Type B pancreatic cell (in vitro differentiated cells): ENCODE measurements around the gene HIP1. TPM values are rescaled to one million over a fixed set of nuclear protein-coding genes. Genes with fewer than 3 reads are reported as not detected.
"Not testable (repeated sequence)": the region's sequence is repeated elsewhere in the genome, so short reads cannot be mapped to it uniquely, and the experiment has no call there.

Source experiments
- DNase-seq: peaks from one replicate; pipeline ENCODE4 v3.0.0; 2021; ENCODE audit warnings: mixed read lengths; ENCODE audit not compliant: unreplicated experiment; ENCODE audit errors: extremely low spot score
- H3K27ac Mint-ChIP-seq: 2 replicates; pipeline ENCODE4 v1.8.0; 2021; ENCODE audit warnings: mild to moderate bottlenecking, mixed read lengths
- H3K27me3 Mint-ChIP-seq: 2 replicates; pipeline ENCODE4 v1.8.0; 2021; ENCODE audit warnings: mixed read lengths
- H3K36me3 Mint-ChIP-seq: 2 replicates; pipeline ENCODE4 v1.8.0; 2021; ENCODE audit warnings: mixed read lengths
- H3K4me1 Mint-ChIP-seq: one replicate; pipeline ENCODE4 v1.8.0; 2021; ENCODE audit warnings: mixed read lengths; ENCODE audit not compliant: unreplicated experiment
- H3K4me3 Mint-ChIP-seq: 2 replicates; pipeline ENCODE4 v1.8.0; 2021; ENCODE audit warnings: mild to moderate bottlenecking, mixed read lengths
- H3K9me3 Mint-ChIP-seq: 2 replicates; pipeline ENCODE4 v1.8.0; 2021; ENCODE audit warnings: mixed read lengths
- total RNA-seq: library from RNA; stranded (reverse); gene quantifications from 2 replicates; pipeline ENCODE4 v1.2.1, GENCODE V29; 2021; ENCODE audit warnings: low replicate concordance
- TF ChIP-seq, protein P1 (sequence below): fragments of 200-600 bp; sonication (generic); conservative IDR thresholded peaks from 2 replicates; pipeline ENCODE4 v1.5.0; 2021; ENCODE audit warnings: antibody characterized with exemption, mild to moderate bottlenecking

The HIP1 gene
- total RNA-seq, 1 donor from 2014 or later, result 33.8 TPM

DNA sequence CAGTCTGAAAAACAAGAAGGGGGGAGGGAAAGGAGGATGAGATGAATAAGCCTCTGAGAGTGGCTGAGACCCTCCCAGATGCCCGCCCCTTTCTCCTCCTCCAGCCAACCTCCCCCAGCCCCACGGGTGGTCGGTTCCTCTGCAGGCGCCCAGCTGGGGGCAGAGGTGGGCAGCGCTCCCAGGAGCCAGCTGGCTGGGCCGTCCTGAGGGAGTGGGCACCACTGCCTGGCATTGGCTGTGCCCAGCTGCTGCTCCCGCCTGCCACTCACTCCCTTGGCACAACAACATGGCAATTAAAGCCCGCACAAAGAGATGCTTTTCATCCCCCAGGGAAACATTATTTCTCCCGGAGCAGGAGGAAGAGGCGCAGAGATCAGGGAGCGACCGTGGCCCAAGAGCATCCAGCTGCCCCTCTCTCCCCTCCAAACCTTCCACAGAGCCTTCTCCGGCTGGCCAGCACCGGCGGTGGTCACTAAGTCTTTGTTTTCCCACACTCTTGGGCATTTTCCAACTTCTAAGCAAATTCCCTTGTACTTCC is 139.4 kb downstream of the HIP1 start:
- H3K4me1 Mint-ChIP-seq, result peaks cover 5% of the 10 kb centered on the region
- no peaks in the 10 kb centered on the region for H3K9me3 Mint-ChIP-seq
- H3K36me3 Mint-ChIP-seq, result peaks cover 4% of the 10 kb centered on the region
- DNase-seq, result no peak
- no peak overlapping the region for H3K27ac Mint-ChIP-seq
- peak overlapping the region; percentile 34 for H3K4me3 Mint-ChIP-seq
- TF ChIP-seq, protein P1, sequence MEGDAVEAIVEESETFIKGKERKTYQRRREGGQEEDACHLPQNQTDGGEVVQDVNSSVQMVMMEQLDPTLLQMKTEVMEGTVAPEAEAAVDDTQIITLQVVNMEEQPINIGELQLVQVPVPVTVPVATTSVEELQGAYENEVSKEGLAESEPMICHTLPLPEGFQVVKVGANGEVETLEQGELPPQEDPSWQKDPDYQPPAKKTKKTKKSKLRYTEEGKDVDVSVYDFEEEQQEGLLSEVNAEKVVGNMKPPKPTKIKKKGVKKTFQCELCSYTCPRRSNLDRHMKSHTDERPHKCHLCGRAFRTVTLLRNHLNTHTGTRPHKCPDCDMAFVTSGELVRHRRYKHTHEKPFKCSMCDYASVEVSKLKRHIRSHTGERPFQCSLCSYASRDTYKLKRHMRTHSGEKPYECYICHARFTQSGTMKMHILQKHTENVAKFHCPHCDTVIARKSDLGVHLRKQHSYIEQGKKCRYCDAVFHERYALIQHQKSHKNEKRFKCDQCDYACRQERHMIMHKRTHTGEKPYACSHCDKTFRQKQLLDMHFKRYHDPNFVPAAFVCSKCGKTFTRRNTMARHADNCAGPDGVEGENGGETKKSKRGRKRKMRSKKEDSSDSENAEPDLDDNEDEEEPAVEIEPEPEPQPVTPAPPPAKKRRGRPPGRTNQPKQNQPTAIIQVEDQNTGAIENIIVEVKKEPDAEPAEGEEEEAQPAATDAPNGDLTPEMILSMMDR, result no peak
- no peaks in the 10 kb centered on the region for H3K27me3 Mint-ChIP-seq

DNA sequence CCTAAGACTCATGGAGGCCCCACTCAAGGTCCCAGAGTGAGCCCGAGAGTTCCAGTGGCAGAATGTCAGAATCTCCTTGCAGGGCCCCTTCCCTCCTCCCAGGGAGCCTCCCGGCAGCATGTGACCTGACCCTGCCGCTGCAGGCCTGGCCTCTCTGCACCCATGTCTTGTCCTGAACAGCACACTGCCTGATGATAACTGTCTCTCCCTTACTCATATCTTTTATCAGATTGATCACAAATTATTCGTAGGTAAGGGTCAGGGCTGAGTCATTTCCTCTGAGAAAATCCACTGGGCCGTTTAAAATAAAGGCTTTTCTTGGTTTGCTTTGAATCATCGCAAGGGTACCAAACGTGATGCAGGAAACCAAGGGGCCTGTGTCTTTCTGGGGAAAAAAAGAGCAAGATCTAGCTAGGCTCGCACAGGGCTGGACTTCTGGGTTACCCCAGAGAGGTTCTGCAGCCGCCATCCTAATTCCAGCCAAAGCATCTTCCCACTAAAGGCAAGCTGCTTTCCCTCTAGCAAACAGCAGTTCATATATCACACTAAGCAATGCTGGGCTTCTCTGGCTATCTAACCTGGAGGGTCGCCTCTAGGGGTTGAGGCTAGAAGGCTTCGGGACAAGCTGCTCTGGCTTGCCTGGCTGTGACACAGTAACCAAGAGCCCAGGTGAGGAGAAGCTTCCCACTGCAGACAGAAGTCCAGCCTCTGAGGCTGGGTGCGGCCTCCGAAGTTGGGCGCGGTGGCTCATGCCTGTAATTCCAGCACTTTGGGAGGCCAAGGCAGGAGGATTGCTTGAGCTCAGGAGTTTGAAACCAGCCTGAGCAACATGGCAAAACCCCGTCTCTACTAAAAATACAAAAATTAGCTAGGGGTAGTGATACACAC is 141.8 kb downstream of the HIP1 start:
- H3K4me1 Mint-ChIP-seq, result peaks cover 10% of the 10 kb centered on the region
- H3K27ac Mint-ChIP-seq, result no peak overlapping the region
- no peak overlapping the region for H3K4me3 Mint-ChIP-seq
- no peaks in the 10 kb centered on the region for H3K27me3 Mint-ChIP-seq
- no peaks in the 10 kb centered on the region for H3K9me3 Mint-ChIP-seq
- TF ChIP-seq, protein P1, result no peak
- H3K36me3 Mint-ChIP-seq, result peaks cover 8% of the 10 kb centered on the region
- no peak for DNase-seq

DNA sequence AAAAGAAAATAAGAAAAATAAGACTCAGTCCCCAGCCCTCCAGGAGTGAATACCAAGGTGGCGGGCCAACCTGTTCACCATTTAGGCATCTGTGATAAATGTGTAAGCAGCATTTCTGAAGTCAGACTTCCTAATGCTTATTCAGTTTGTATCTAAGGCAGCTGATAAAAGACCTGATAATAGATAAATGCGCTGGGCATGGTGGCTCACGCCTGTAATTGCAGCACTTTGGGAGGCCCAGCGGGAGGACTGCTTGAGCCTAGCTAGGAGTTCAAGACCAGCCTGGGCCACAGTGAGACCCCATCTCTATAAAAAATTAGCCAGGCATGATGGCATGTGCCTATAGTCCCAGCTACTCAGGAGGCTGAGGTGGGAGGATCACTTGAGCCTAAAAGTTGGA is 143.0 kb downstream of the HIP1 start:
- Mint-ChIP-seq H3K4me1 (peaks cover 10% of the 10 kb centered on the region), H3K36me3 (peaks cover 12% of the 10 kb centered on the region), H3K4me3 (no peak overlapping the region), H3K27ac (no peak overlapping the region), H3K27me3 (no peaks in the 10 kb centered on the region), H3K9me3 (no peaks in the 10 kb centered on the region)
- TF ChIP-seq, protein P1, result no peak
- DNase-seq, result no peak

DNA sequence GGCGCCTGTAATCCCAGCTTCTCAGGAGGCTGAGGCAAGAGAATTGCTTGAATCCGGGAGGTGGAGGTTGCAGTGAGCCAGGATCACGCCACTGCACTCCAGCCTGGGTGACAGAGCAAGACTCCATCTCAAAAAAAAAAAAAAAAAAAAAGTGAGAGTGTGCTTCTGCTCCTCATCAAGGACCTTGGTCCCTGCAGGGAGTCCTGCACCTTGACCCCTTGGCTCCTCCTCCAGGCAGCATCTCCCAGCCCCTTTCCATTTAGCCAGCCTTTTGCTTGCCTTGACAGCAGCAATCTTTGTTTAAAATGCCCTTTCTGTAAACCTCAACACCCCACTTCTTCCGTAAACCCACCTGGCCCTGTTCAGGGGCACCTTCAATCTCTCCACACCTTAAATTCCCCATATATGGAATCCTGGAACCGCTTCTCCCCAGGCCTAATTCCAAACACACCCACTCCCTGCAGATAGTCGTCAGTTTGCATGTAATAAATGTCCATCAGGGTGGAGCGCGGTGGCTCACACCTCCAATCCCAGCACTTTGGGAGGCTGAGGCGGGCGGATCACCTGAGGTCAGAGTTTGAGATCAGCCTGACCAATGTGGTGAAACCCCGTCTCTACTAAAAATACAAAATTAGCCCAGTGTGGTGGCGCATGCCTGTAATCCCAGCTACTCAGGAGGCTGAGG is 145.1 kb downstream of the HIP1 start:
- H3K9me3 Mint-ChIP-seq, DNase-seq, H3K4me1 Mint-ChIP-seq, H3K4me3 Mint-ChIP-seq, H3K27me3 Mint-ChIP-seq: not testable (repeated sequence)
- peaks cover 24% of the 10 kb centered on the region for H3K36me3 Mint-ChIP-seq
- H3K27ac Mint-ChIP-seq, result peak overlapping the region; percentile 87

DNA sequence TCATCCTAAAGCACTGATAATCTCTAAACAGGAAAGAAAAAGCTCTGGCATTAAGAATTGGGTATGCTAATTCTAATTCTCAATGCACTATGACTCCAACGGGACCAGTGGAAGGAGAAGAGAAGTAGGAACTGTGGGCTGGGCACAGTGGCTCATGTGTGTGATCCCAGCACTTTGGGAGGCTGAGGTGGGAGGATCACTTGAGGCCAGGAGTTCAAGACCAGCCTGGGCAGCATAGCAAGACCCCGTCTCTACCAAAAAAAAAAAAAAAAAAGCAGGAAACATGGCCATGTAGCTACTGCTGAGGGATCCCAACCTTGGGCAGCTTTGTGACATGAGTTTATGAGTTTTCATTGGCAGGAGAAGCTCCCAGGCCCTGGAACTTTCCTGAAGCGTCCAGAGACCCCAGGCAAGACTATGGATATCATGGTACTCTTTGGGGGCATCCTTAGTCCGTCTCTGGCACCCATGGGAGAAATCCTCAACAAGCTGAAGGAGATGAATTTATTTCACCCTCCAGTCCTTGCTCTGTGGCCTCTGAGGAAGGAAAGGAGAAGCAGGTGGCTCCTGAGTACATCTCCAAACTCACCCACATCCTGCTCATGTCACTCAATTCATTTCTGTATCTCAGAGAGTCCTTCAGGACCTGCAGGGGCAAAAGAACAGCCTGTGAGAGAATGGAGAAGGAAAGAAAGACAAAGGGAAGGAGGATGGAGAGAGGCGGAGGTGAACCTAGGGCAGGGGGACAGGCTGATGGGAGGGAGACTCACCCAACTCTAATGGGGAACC is 147.1 kb downstream of the HIP1 start:
- H3K27ac Mint-ChIP-seq, result no peak overlapping the region
- H3K4me1 Mint-ChIP-seq, result peaks cover 5% of the 10 kb centered on the region
- no peak overlapping the region for H3K4me3 Mint-ChIP-seq
- H3K27me3 Mint-ChIP-seq, result no peaks in the 10 kb centered on the region
- no peaks in the 10 kb centered on the region for H3K9me3 Mint-ChIP-seq
- TF ChIP-seq, protein P1, result no peak
- no peak for DNase-seq
- peaks cover 24% of the 10 kb centered on the region for H3K36me3 Mint-ChIP-seq
